Iris pigment epithelial cell (primary cell): ENCODE data around the gene CFAP74.

Experiments
- DNase-seq: peaks from one replicate; pipeline ENCODE4 v3.0.0-alpha.2; 2011; ENCODE audit warnings: low read depth

Gene CFAP74

GRCh38 chr1:1928231-1929101 lies 75.1 kb downstream of the CFAP74 start:
- DNase-seq = no peak

GRCh38 chr1:1927751-1928150 lies 75.8 kb downstream of the CFAP74 start:
- DNase-seq = no peak

GRCh38 chr1:1926886-1927660 lies 76.5 kb downstream of the CFAP74 start:
- no peak for DNase-seq

GRCh38 chr1:1926346-1926811 lies 77.2 kb downstream of the CFAP74 start:
- DNase-seq = no peak

GRCh38 chr1:1925437-1926345 lies 77.9 kb downstream of the CFAP74 start:
- DNase-seq = no peak

- DNase-seq = no peak
Measured at GRCh38 chr1:1924849-1925248, 78.7 kb downstream of the CFAP74 start.

- no peak for DNase-seq
Measured at GRCh38 chr1:1924386-1924785, 79.2 kb downstream of the CFAP74 start.

- no peak for DNase-seq
Measured at GRCh38 chr1:1922956-1923833, 80.4 kb downstream of the CFAP74 start.

GRCh38 chr1:1922702-1922955 lies 81.0 kb downstream of the CFAP74 start:
- DNase-seq = no peak

GRCh38 chr1:1921901-1922701 lies 81.5 kb downstream of the CFAP74 start:
- DNase-seq = no peak

GRCh38 chr1:1921459-1921862 lies 82.1 kb downstream of the CFAP74 start:
- no peak for DNase-seq

- DNase-seq = no peak
Measured at GRCh38 chr1:1920608-1921458, 82.8 kb downstream of the CFAP74 start.

- no peak for DNase-seq
Measured at GRCh38 chr1:1920057-1920607, 83.5 kb downstream of the CFAP74 start.

GRCh38 chr1:1919304-1920056 lies 84.1 kb downstream of the CFAP74 start:
- DNase-seq = peak; percentile 97

GRCh38 chr1:1918901-1919303 lies 84.7 kb downstream of the CFAP74 start, which contains the start of gene TMEM52:
TMEM52 (minus strand) TSS chr1:1919279; CDS start chr1:1919265, 14 bp downstream.
- no peak for DNase-seq

- DNase-seq = no peak
Measured at GRCh38 chr1:1917995-1918900, 85.3 kb downstream of the CFAP74 start.

GRCh38 chr1:1917304-1917976 lies 86.1 kb downstream of the CFAP74 start:
- no peak for DNase-seq
